Activated naive CD4-positive, alpha-beta T cell treated with Interleukin-2 at 50 U/mL for 16 hours (primary cell): ENCODE data around the gene GGCT.

Experiments
- DNase-seq: peaks from one replicate; pipeline ENCODE4 v3.0.0-alpha.2; 2020

Gene GGCT

GRCh38 chr7:30459591-30460245 is 44.9 kb downstream of the GGCT start:
- DNase-seq: no peak

- no peak for DNase-seq
Observed at GRCh38 chr7:30458311-30458710, 46.3 kb downstream of the GGCT start.

GRCh38 chr7:30453921-30454320 is 50.7 kb downstream of the GGCT start:
- DNase-seq: no peak

GRCh38 chr7:30453016-30453415 is 51.6 kb downstream of the GGCT start:
- DNase-seq: no peak

- DNase-seq: no peak
Observed at GRCh38 chr7:30452280-30452930, 52.2 kb downstream of the GGCT start.

GRCh38 chr7:30451539-30452279 is 52.9 kb downstream of the GGCT start:
- DNase-seq: no peak

- DNase-seq: no peak
Observed at GRCh38 chr7:30450983-30451497, 53.6 kb downstream of the GGCT start.

GRCh38 chr7:30450240-30450982 is 54.2 kb downstream of the GGCT start:
- no peak for DNase-seq

GRCh38 chr7:30448461-30449189 is 56.0 kb downstream of the GGCT start:
- DNase-seq: no peak

- no peak for DNase-seq
Observed at GRCh38 chr7:30447466-30447865, 57.2 kb downstream of the GGCT start.
